Cerebellar nuclear complex (tissue), 1 donor: ENCODE measurements around the gene NEGR1.

Source experiments
- DNase-seq, 2 experiments: peaks; one replicate each; lab custom pipeline; 2025; lab: John Stamatoyannopoulos, UW

NEGR1 gene

DNA sequence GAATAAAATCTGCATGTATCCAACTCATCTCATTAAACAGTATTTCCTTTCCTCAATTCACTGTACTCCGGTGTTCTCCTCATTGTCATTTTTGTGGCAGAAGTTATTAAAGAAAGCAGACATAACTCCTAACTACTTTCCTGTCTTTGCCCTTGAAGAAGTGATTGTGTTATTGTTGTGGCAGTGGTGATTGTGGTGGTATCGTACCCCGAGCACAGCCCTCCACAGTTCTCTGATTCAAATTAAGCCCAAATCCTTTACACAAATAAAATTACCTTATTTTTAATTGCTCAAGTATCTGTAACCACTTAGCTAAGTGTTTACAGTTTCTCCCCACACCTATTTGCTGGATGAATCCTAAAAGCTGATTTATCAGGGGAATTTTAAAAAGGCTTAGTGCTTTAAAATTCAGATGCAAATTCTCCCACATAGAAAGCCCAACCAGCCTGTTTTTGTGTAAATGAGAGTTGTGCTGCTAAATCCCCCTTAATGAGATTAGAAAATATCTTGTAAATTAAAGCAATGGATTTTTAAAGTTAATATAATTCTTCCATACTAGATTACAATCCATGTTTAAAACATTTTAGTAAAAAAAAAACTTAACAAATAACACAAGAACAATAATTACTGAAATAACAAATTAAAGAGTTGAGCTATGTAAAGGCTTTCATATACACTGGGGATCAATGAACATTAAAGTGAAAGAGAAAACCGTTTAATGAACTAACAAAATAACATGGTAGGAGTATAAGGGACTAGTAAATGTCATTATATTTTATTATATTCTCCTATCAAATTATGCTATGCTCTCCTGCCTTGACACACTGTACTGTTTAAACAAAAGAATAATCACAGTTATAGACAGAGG lies 259.0 kb downstream of the NEGR1 start:
- DNase-seq, result no peak

- DNase-seq, result no peak
Observed at GRCh38 chr1:72018562-72018961, 263.8 kb downstream of the NEGR1 start.

GRCh38 chr1:72015006-72015405 lies 267.3 kb downstream of the NEGR1 start:
- no peak for DNase-seq

DNA sequence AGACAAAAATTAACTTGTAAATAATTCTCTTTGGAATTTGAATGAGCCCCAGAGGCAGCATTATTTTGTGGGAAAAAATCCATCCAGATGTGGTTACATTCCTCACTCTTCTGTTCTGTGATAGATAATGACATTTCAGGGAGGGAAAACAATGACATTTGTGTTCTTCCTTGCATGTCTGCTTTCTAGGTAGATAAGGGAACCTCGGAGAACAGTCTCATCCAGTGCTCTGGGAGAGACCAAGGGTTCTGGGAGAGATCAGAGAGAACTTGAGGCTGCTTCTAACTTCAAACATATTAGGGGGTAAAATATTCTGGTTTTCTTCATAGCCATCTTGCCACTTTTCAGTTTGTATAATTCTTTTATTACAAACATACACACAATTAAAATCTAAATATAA lies 269.2 kb downstream of the NEGR1 start:
- DNase-seq, result no peak

DNA sequence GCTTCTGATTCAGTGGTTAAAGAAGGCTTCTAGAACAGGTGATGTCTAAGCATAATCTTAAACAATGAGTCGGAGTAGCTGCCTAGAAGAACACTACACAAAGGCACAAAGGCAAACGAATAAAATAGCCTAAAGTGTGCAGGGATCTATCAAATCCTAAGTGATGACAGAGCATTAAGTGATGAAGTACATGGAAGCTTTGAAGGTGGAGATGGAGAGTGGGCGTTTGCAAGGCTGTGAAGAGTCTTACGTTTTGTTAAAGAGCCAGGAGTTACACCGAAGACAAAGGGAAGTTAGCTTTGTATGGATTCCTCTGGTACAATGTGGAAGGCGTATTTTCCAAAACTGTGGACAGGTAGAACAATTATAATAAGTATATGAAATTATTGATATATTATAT lies 270.6 kb downstream of the NEGR1 start:
- no peak for DNase-seq

DNA sequence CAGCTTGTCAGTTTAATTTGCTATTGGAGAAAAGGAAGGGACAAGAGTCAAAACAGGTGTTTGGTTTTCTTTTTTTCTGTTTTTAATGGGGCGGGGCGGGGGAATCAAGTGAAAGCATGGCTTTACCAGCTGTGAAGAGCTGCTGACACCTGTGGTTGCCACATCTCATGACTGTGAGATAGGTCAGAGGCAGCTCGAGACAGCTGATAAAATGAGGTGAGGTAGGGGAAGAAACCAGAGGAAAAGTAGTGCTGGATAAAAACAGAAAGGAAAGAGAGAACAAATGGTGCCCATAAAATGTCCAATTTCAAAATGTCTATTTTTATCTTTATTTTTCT lies 272.3 kb downstream of the NEGR1 start:
- no peak for DNase-seq

GRCh38 chr1:72009173-72010093 lies 272.9 kb downstream of the NEGR1 start:
- DNase-seq, result no peak

DNA sequence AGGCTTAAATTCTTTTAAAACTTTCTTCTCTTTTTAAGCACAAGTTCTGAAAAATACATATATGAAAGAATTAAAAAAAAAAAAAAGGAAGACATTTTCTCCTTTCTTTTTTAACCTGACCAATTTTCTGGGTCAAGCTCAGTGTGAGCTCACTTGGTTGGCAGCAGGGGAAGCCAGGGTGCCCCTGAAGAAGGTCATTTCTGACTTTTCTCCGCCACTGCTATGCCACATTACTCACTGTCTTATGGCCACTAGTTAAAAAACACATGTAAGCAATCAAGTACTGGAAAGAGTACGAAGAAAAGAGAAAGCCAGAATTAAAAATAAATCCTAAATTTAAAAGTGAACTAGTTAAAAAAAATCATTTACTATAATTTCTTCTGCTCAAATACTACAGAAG lies 275.0 kb downstream of the NEGR1 start:
- no peak for DNase-seq

- no peak for DNase-seq
Observed at GRCh38 chr1:72006092-72006491, 276.2 kb downstream of the NEGR1 start.

DNA sequence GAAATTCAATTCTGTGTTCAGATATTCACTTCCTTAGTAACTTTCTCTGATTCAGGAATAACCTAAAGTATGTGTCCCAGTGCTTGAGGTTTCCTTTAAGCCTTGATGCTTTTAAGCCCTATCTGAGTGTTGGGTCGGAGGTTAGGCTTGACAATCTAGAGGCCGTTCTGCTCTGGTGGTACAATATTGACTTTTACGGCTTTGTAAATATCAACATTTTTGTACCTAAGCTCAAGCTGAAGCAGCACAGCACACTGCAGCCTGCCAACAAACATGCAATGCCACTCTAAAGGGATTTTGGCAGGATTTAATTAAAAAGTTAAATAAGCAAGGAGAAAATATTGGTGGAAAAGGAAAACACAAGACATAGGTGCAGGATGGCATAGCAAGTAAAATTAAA lies 279.2 kb downstream of the NEGR1 start:
- no peak for DNase-seq

DNA sequence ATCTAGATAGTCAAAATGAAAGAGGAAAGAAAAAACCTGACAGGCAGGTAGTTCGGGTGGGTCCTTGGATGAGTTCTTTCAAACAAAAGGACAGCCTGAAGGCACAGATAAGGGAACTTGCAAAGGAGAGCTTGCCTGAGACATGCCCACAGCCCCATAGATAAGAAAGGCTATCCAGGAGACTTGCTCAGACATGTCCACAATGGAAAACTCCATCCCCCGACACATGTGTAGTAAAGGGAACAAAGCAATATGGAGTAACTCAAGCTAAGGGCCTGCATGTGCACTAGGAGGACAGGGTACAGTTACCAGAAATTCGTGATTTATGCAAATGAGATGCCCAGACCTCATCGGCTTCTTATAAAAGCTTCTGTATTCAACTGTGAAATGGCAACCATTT lies 281.5 kb downstream of the NEGR1 start:
- DNase-seq, result no peak

- no peak for DNase-seq
Observed at GRCh38 chr1:71994646-71995045, 287.7 kb downstream of the NEGR1 start.

- DNase-seq, result no peak
Observed at GRCh38 chr1:71987181-71987580, 295.2 kb downstream of the NEGR1 start.

DNA sequence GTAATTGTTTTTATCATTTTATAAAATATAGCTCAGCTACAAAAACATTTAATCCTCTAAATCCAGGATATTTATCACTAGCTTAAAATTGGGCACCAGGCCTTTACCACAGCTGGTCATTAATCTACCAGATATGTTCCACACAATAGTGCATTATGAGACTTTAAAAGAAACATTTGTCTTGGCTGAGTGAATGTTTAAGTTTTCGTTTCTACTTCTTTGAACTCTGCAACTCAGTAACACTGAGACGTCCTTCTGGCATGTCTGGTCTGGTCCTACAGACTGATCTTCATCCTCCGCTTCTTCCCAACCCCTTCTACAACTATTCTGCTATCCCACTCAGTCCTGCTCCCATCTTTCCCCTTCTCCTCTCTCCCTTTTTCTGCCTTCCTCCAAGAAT lies 296.2 kb downstream of the NEGR1 start:
- DNase-seq, result no peak

DNA sequence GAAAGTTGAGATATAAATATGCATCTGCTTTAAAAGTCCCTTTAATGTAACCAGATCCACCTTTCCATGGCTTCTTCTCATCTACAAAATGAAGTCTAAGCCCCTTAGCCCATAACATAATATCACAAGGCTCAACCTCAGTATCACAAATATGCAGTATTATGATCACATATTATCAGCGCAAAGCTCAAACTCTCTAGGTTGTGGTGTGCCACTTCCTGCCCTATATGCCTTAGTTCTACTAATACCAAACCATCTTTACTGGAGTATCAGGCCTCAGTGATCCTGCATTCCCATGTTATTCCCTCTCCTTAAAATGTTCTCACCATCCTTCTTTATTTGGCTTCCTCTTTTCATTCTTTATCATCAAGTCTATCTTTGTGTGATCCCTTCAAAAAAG lies 301.8 kb downstream of the NEGR1 start:
- no peak for DNase-seq

DNA sequence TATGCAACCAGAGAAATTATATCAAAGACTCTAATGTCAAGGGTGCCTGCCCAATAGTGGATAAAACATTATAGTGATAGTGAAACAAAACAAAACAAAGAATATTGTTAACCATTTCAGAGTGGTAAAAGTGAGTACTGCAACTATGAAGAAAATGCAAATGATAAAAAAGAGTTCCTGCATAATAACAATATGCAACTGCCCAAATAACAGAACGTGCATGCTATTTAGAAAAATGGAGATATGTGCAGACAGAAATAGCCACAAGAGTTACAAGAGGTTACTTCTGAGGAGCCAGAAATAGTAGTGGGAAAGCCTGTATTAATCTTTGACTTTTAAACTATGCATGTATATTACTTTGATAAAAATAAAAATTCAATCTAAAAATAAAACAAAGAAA lies 302.5 kb downstream of the NEGR1 start:
- DNase-seq, result no peak

DNA sequence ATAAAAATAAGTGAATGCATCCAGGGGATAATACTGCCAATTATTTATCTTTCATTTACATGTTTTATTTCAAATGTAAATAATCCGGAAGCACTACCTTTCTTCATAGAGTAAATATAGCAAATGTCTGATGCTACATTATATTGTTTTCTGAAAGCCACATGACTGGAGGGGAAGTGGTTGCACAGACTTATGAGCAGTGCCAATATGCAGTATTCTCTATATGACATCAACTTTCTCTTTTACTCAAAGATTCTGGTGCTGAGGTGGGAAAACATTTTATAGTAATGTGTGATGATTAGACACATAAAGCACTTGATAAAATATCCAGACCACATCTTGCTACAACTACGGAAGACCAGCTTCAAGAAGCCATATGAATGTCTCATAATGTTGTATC lies 314.7 kb downstream of the NEGR1 start:
- DNase-seq, result no peak

DNA sequence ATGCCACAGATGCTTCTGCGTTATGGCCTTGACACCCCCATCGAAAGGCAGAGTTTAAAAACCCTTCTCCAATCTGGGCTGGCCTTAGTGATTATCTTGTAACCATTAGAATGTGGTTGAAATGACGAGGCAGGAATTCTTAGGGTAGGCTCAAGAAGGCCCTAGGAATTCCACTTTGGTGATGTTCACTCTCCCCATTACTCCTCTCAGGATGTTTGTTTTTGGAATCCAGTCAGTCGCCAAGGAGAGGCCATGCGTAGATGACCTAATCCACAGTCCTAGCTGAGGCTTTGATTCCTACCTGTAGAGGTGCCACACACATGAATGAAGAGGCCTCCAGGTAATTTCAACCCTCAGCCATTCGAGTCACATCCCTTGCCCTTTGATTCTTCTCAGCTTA lies 318.2 kb downstream of the NEGR1 start:
- no peak for DNase-seq

- DNase-seq, result no peak
Observed at GRCh38 chr1:71956613-71957285, 325.6 kb downstream of the NEGR1 start.

GRCh38 chr1:71950579-71950978 lies 331.8 kb downstream of the NEGR1 start:
- DNase-seq, result no peak

DNA sequence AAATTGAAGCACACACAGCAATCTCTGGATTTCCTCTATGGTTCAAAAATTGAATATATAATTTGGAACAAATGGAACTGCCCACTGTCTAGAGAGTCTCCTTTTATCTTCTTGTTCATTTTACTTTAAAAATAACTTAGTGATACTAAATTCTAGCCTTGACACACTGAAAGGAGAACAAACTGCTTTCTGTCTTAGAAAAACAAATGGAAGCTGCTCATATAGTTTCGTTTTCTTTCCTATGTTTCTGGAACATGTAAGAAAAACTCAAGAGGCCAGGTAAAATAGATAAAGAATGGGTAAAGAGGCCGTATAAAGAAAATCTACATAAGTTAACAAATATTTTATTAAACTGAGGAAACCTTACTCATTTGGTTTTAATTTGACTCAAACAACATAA lies 332.7 kb downstream of the NEGR1 start:
- DNase-seq, result no peak

GRCh38 chr1:71948561-71948960 lies 333.8 kb downstream of the NEGR1 start:
- DNase-seq, result no peak

- no peak for DNase-seq
Observed at GRCh38 chr1:71944006-71944405, 338.3 kb downstream of the NEGR1 start.
